ENCODE results near the gene CHST8.

Gene CHST8

DNA sequence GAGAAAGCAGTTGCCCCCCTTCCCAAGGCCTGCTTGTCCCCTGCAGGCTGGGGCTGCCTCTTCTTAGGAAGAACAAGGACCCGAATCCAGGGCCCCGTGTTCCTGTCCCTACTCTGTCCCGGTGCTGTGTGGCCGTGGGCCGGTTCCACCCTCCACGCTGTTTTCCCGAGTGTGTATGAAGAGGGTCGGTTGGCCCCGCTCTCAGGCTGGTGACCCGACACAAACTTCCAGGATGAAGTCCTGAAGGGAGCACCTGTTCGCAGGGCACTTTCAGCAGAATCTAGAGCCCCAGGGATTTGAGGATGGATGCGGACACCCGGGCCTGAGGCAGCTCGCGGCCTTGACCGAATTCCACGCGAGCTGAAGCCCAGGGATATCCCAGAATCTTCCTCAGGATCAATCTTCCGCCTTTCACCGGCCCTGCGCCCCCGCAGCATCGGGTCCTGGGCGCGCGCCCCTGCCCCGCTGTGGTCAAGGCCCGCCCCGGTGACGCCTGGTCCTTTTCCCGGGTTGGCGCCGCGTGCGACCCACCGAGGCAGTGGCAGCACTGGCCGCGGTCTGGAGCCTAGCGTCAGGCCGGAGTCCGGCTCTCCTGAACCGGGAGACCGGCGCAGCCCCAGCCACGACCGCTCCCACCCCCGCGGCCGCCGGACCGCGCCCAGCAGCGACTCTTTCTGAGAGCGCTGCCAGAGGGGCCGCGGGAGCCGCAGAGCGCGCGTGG is 528 bp upstream of the CHST8 start:
- no peak overlapping the region for H3K4me3 Mint-ChIP-seq
- H3K4me1 Mint-ChIP-seq: no peaks in the 10 kb centered on the region
- DNase-seq (ENCODE audit: low spot score in 2 of 2): no peak
- no peak for ATAC-seq (replicated peaks; ENCODE audit: extremely low read depth, poor library complexity, severe bottlenecking)
- peaks cover 61% of the 10 kb centered on the region for H3K27me3 Mint-ChIP-seq
- H3K9me3 Mint-ChIP-seq: no peaks in the 10 kb centered on the region
- H3K27ac Mint-ChIP-seq (ENCODE audit: low read depth): no peak overlapping the region
- no peaks in the 10 kb centered on the region for H3K36me3 Mint-ChIP-seq (ENCODE audit: insufficient read depth)

- no peak overlapping the region for H3K4me3 Mint-ChIP-seq
- ATAC-seq (replicated peaks; ENCODE audit: extremely low read depth, poor library complexity, severe bottlenecking) (no peak), DNase-seq (ENCODE audit: low spot score in 2 of 2) (no peak)
- no peaks in the 10 kb centered on the region for H3K4me1 Mint-ChIP-seq
- no peaks in the 10 kb centered on the region for H3K36me3 Mint-ChIP-seq (ENCODE audit: insufficient read depth)
- H3K27ac Mint-ChIP-seq (ENCODE audit: low read depth): no peak overlapping the region
- H3K9me3 Mint-ChIP-seq: no peaks in the 10 kb centered on the region
- peaks cover 65% of the 10 kb centered on the region for H3K27me3 Mint-ChIP-seq
Measured at GRCh38 chr19:33622505-33622808, 704 bp downstream of the CHST8 start.

GRCh38 chr19:33622809-33623511 is 1.2 kb downstream of the CHST8 start:
- Mint-ChIP-seq H3K36me3 (ENCODE audit: insufficient read depth) (no peaks in the 10 kb centered on the region), H3K9me3 (no peaks in the 10 kb centered on the region), H3K4me1 (no peaks in the 10 kb centered on the region), H3K4me3 (no peak overlapping the region), H3K27ac (ENCODE audit: low read depth) (no peak overlapping the region), H3K27me3 (peaks cover 69% of the 10 kb centered on the region)
- no peak for ATAC-seq (replicated peaks; ENCODE audit: extremely low read depth, poor library complexity, severe bottlenecking)
- DNase-seq (ENCODE audit: low spot score in 2 of 2): no peak

DNA sequence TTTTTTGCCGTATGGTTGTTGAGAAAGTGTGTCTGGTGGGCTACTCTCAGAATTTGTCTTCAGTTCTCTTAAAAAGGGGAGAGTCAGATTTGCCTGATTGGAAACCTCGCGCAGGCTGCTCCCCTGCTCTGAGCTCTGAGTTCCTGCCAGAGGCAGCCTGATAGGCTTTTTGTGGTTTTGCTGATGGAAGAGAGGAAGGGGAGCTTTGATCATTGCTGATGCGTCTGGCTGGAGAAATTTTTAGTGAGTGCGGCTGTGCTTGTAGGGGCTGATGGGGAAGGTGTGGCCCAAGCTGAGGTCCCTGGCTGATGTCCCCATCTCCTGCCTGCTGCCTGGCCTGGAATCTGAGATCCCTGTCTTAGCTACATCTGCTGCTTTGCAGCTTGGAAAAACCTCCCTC is 2.8 kb downstream of the CHST8 start:
- Mint-ChIP-seq H3K9me3 (no peaks in the 10 kb centered on the region), H3K27me3 (peaks cover 67% of the 10 kb centered on the region), H3K27ac (ENCODE audit: low read depth) (no peak overlapping the region), H3K4me3 (no peak overlapping the region), H3K4me1 (no peaks in the 10 kb centered on the region), H3K36me3 (ENCODE audit: insufficient read depth) (no peaks in the 10 kb centered on the region)
- ATAC-seq (replicated peaks; ENCODE audit: extremely low read depth, poor library complexity, severe bottlenecking): no peak
- no peak for DNase-seq (ENCODE audit: low spot score in 2 of 2)

DNA sequence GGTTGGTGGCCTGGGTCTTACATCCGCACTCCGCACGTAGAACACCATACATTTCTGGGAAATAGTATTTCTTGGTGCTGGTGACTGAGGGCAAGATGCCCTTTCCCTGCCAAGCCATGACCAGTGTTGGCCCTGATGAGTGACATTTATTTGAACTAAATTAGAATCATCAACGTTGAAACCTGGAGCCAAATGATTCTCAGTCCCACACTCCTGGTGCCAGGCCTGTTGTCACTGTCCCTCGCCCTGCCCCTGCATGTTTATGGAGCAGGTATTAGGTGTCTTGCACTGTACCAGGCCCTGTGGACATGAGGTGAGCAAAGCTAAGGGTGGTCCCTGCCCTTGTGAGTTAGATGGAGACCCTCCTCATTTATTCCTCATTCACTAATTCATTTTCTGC is 5.8 kb downstream of the CHST8 start:
- no peak for ATAC-seq (replicated peaks; ENCODE audit: extremely low read depth, poor library complexity, severe bottlenecking)
- Mint-ChIP-seq H3K27me3 (peaks cover 64% of the 10 kb centered on the region), H3K27ac (ENCODE audit: low read depth) (no peak overlapping the region), H3K36me3 (ENCODE audit: insufficient read depth) (no peaks in the 10 kb centered on the region), H3K9me3 (no peaks in the 10 kb centered on the region), H3K4me1 (no peaks in the 10 kb centered on the region), H3K4me3 (no peak overlapping the region)
- DNase-seq (ENCODE audit: low spot score in 2 of 2): no peak

DNA sequence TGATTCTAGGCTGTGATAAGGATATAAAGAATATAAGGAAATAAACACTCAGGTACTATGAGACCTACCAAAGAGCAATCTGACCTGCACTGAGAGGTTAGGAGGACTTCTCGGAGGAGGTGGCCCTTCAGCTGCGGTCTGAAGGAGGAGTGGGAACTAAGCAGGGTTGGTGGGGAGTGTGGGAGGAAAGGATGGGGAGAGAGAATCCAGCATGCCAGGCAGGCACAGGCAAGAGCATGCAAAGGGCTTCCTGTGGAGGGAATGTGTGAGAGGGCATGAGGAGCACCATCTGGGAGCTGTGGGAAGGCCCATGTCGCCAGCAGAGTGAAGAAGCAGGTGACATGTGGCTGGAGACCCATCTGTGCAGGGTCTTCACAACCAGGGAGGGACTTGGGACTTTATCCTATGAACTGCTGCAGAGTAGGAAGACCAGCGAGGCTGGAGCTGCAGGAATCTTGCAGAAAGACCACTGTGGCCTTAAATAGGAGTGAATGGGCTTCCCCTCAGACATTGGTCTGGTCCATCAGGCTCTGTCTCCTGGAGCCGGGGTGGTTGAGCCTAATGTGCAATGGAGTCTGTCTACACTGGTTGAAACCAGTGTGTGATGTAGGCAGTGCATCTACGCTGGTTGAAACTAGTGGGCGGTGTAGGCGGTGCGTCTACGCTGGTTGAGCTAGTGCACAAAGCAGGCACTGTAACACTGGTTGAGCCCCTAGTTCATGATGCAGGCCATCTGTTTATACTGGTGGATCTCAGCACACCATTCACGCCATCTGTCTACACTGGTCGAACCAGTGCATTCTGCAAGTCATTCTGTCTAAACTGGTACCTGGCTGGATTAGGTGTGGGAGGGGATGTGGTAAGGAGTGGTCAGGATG is 6.4 kb downstream of the CHST8 start:
- Mint-ChIP-seq H3K4me1 (no peaks in the 10 kb centered on the region), H3K9me3 (no peaks in the 10 kb centered on the region), H3K4me3 (no peak overlapping the region), H3K27ac (ENCODE audit: low read depth) (no peak overlapping the region), H3K27me3 (peaks cover 67% of the 10 kb centered on the region), H3K36me3 (ENCODE audit: insufficient read depth) (no peaks in the 10 kb centered on the region)
- ATAC-seq (replicated peaks; ENCODE audit: extremely low read depth, poor library complexity, severe bottlenecking) (no peak), DNase-seq (ENCODE audit: low spot score in 2 of 2) (no peak)

- no peak overlapping the region for H3K27ac Mint-ChIP-seq (ENCODE audit: low read depth)
- no peak for ATAC-seq (replicated peaks; ENCODE audit: extremely low read depth, poor library complexity, severe bottlenecking)
- H3K36me3 Mint-ChIP-seq (ENCODE audit: insufficient read depth): no peaks in the 10 kb centered on the region
- no peaks in the 10 kb centered on the region for H3K9me3 Mint-ChIP-seq
- H3K4me1 Mint-ChIP-seq: no peaks in the 10 kb centered on the region
- DNase-seq (ENCODE audit: low spot score in 2 of 2): no peak
- H3K4me3 Mint-ChIP-seq: no peak overlapping the region
- peaks cover 67% of the 10 kb centered on the region for H3K27me3 Mint-ChIP-seq
Measured at GRCh38 chr19:33628921-33629825, 7.4 kb downstream of the CHST8 start.

- no peak for ATAC-seq (replicated peaks; ENCODE audit: extremely low read depth, poor library complexity, severe bottlenecking)
- DNase-seq (ENCODE audit: low spot score in 2 of 2): no peak
- H3K4me3 Mint-ChIP-seq: no peak overlapping the region
- H3K9me3 Mint-ChIP-seq: no peaks in the 10 kb centered on the region
- no peak overlapping the region for H3K27ac Mint-ChIP-seq (ENCODE audit: low read depth)
- H3K27me3 Mint-ChIP-seq: peaks cover 66% of the 10 kb centered on the region
- no peaks in the 10 kb centered on the region for H3K4me1 Mint-ChIP-seq
- no peaks in the 10 kb centered on the region for H3K36me3 Mint-ChIP-seq (ENCODE audit: insufficient read depth)
Measured at GRCh38 chr19:33629826-33630375, 8.1 kb downstream of the CHST8 start.

GRCh38 chr19:33630880-33631608 is 9.3 kb downstream of the CHST8 start:
- no peak for ATAC-seq (replicated peaks; ENCODE audit: extremely low read depth, poor library complexity, severe bottlenecking)
- H3K27ac Mint-ChIP-seq (ENCODE audit: low read depth): no peak overlapping the region
- no peak for DNase-seq (ENCODE audit: low spot score in 2 of 2)
- no peak overlapping the region for H3K4me3 Mint-ChIP-seq
- no peaks in the 10 kb centered on the region for H3K36me3 Mint-ChIP-seq (ENCODE audit: insufficient read depth)
- H3K4me1 Mint-ChIP-seq: no peaks in the 10 kb centered on the region
- peaks cover 71% of the 10 kb centered on the region for H3K27me3 Mint-ChIP-seq
- H3K9me3 Mint-ChIP-seq: no peaks in the 10 kb centered on the region

GRCh38 chr19:33631609-33631973 is 9.8 kb downstream of the CHST8 start:
- no peak for DNase-seq (ENCODE audit: low spot score in 2 of 2)
- ATAC-seq (replicated peaks; ENCODE audit: extremely low read depth, poor library complexity, severe bottlenecking): no peak
- no peaks in the 10 kb centered on the region for H3K9me3 Mint-ChIP-seq
- H3K4me1 Mint-ChIP-seq: no peaks in the 10 kb centered on the region
- H3K4me3 Mint-ChIP-seq: no peak overlapping the region
- H3K27ac Mint-ChIP-seq (ENCODE audit: low read depth): no peak overlapping the region
- peaks cover 67% of the 10 kb centered on the region for H3K27me3 Mint-ChIP-seq
- H3K36me3 Mint-ChIP-seq (ENCODE audit: insufficient read depth): no peaks in the 10 kb centered on the region

GRCh38 chr19:33634361-33635091 is 12.8 kb downstream of the CHST8 start:
- Mint-ChIP-seq H3K4me3 (no peak overlapping the region), H3K9me3 (no peaks in the 10 kb centered on the region), H3K4me1 (no peaks in the 10 kb centered on the region), H3K36me3 (ENCODE audit: insufficient read depth) (no peaks in the 10 kb centered on the region), H3K27me3 (peaks cover 66% of the 10 kb centered on the region), H3K27ac (ENCODE audit: low read depth) (no peak overlapping the region)
- ATAC-seq (replicated peaks; ENCODE audit: extremely low read depth, poor library complexity, severe bottlenecking): no peak
- DNase-seq (ENCODE audit: low spot score in 2 of 2): no peak
